IPS-15b (cell line): ENCODE results near the gene ASPA.

Source experiments
- H3K27me3 ChIP-seq: one replicate; pipeline ENCODE4 v1.6.1; 2013; ENCODE audit warnings: low read length; ENCODE audit not compliant: control insufficient read depth, insufficient read depth
- H3K36me3 ChIP-seq: one replicate; pipeline ENCODE4 v1.6.1; 2013; ENCODE audit warnings: low read length; ENCODE audit not compliant: control insufficient read depth, insufficient read depth
- H3K4me1 ChIP-seq: one replicate; pipeline ENCODE4 v1.6.1; 2013; ENCODE audit warnings: mild to moderate bottlenecking, low read length; ENCODE audit not compliant: control insufficient read depth, insufficient read depth
- H3K4me3 ChIP-seq: one replicate; pipeline ENCODE4 v1.5.1; 2013; ENCODE audit warnings: low read depth, low read length
- H3K9ac ChIP-seq: one replicate; pipeline ENCODE4 v1.6.1; 2013; ENCODE audit warnings: low read depth, mild to moderate bottlenecking, low read length
- H3K9me3 ChIP-seq: one replicate; pipeline ENCODE4 v1.6.1; 2013; ENCODE audit warnings: mild to moderate bottlenecking, low read length; ENCODE audit not compliant: control insufficient read depth, insufficient read depth

ASPA gene

GRCh38 chr17:3528403-3528851 is 52.6 kb downstream of the ASPA start:
- no peaks in the 10 kb centered on the region for H3K27me3 ChIP-seq
- no peak overlapping the region for H3K4me3 ChIP-seq

GRCh38 chr17:3528880-3529511 is 53.2 kb downstream of the ASPA start:
- Histone ChIP-seq H3K36me3 (no peaks in the 10 kb centered on the region), H3K9ac (no peak overlapping the region), H3K27me3 (no peaks in the 10 kb centered on the region), H3K9me3 (no peaks in the 10 kb centered on the region), H3K4me3 (no peak overlapping the region), H3K4me1 (peaks cover 6% of the 10 kb centered on the region)

More at GRCh38 chr17:3528403-3528851, 52.6 kb downstream of the ASPA start:
- H3K9ac ChIP-seq: no peak overlapping the region
- no peaks in the 10 kb centered on the region for H3K9me3 ChIP-seq
- peaks cover 6% of the 10 kb centered on the region for H3K4me1 ChIP-seq
- H3K36me3 ChIP-seq: no peaks in the 10 kb centered on the region

- H3K27me3 ChIP-seq: no peaks in the 10 kb centered on the region
- H3K9ac ChIP-seq: no peak overlapping the region
- H3K4me1 ChIP-seq: peaks cover 6% of the 10 kb centered on the region
- H3K9me3 ChIP-seq: no peaks in the 10 kb centered on the region
- no peak overlapping the region for H3K4me3 ChIP-seq
- H3K36me3 ChIP-seq: no peaks in the 10 kb centered on the region
Measured at GRCh38 chr17:3529817-3530741, 54.3 kb downstream of the ASPA start.

GRCh38 chr17:3531266-3532101 is 55.7 kb downstream of the ASPA start:
- H3K9me3 ChIP-seq: no peaks in the 10 kb centered on the region
- peaks cover 6% of the 10 kb centered on the region for H3K4me1 ChIP-seq
- no peaks in the 10 kb centered on the region for H3K36me3 ChIP-seq
- no peak overlapping the region for H3K4me3 ChIP-seq
- H3K27me3 ChIP-seq: no peaks in the 10 kb centered on the region
- H3K9ac ChIP-seq: no peak overlapping the region

- Histone ChIP-seq H3K9ac (no peak overlapping the region), H3K9me3 (no peaks in the 10 kb centered on the region), H3K4me3 (no peak overlapping the region), H3K36me3 (no peaks in the 10 kb centered on the region), H3K27me3 (no peaks in the 10 kb centered on the region), H3K4me1 (peaks cover 6% of the 10 kb centered on the region)
Measured at GRCh38 chr17:3532106-3532858, 56.5 kb downstream of the ASPA start.

- H3K4me1 ChIP-seq: peaks cover 6% of the 10 kb centered on the region
- H3K36me3 ChIP-seq: no peaks in the 10 kb centered on the region
- no peaks in the 10 kb centered on the region for H3K27me3 ChIP-seq
- H3K9ac ChIP-seq: no peak overlapping the region
- H3K9me3 ChIP-seq: no peaks in the 10 kb centered on the region
- no peak overlapping the region for H3K4me3 ChIP-seq
Measured at GRCh38 chr17:3532859-3533142, 57.0 kb downstream of the ASPA start.

- Histone ChIP-seq H3K36me3 (no peaks in the 10 kb centered on the region), H3K4me3 (no peak overlapping the region), H3K9ac (no peak overlapping the region), H3K4me1 (peaks cover 6% of the 10 kb centered on the region), H3K9me3 (no peaks in the 10 kb centered on the region), H3K27me3 (no peaks in the 10 kb centered on the region)
Measured at GRCh38 chr17:3533752-3534151, 58.0 kb downstream of the ASPA start.

- no peak overlapping the region for H3K4me3 ChIP-seq
- no peaks in the 10 kb centered on the region for H3K9me3 ChIP-seq
- no peak overlapping the region for H3K9ac ChIP-seq
- no peaks in the 10 kb centered on the region for H3K27me3 ChIP-seq
- peaks cover 6% of the 10 kb centered on the region for H3K4me1 ChIP-seq
- H3K36me3 ChIP-seq: no peaks in the 10 kb centered on the region
Measured at GRCh38 chr17:3534881-3535252, 59.1 kb downstream of the ASPA start.

- Histone ChIP-seq H3K9ac (peak overlapping the region; percentile 66), H3K4me1 (peaks cover 1% of the 10 kb centered on the region), H3K9me3 (no peaks in the 10 kb centered on the region), H3K4me3 (peak overlapping the region; percentile 66), H3K27me3 (no peaks in the 10 kb centered on the region), H3K36me3 (no peaks in the 10 kb centered on the region)
Measured at GRCh38 chr17:3535253-3535995, 59.6 kb downstream of the ASPA start.

- no peaks in the 10 kb centered on the region for H3K9me3 ChIP-seq
- no peak overlapping the region for H3K9ac ChIP-seq
- H3K4me1 ChIP-seq: no peaks in the 10 kb centered on the region
- no peak overlapping the region for H3K4me3 ChIP-seq
- H3K36me3 ChIP-seq: no peaks in the 10 kb centered on the region
- no peaks in the 10 kb centered on the region for H3K27me3 ChIP-seq
Measured at GRCh38 chr17:3536716-3537115, 60.9 kb downstream of the ASPA start.
